Fibroblast of lung (primary cell): ENCODE data around the gene CRNN. TPM values are rescaled to one million over a fixed set of nuclear protein-coding genes. Genes with fewer than 3 reads are reported as not detected.
A peak's percentile ranks its signal among the peaks of the same experiment; 100 is the strongest.

ENCODE experiments used
- DNase-seq, 2 donors: peaks; one replicate each; pipeline versions ENCODE4 v3.0.0 to v3.0.0-alpha.2; 2010; ENCODE audit warnings: low read depth in 2 of 2
- H2AFZ ChIP-seq: 2 replicates; pipeline ENCODE4 v1.5.1; 2012; ENCODE audit warnings: low read length, control low read depth, inconsistent platforms
- H3K27ac ChIP-seq: 2 replicates; pipeline ENCODE4 v1.5.1; 2011; ENCODE audit warnings: low read length, control low read depth; ENCODE audit not compliant: insufficient read depth
- H3K27me3 ChIP-seq: 2 replicates; pipeline ENCODE4 v1.5.1; 2011; ENCODE audit warnings: mild to moderate bottlenecking, low read length; ENCODE audit not compliant: control insufficient read depth, insufficient read depth
- H3K36me3 ChIP-seq: 2 replicates; pipeline ENCODE4 v1.5.1; 2011; ENCODE audit warnings: low read length; ENCODE audit not compliant: control insufficient read depth, insufficient read depth
- H3K4me1 ChIP-seq: 2 replicates; pipeline ENCODE4 v1.5.1; 2011; ENCODE audit warnings: low read length; ENCODE audit not compliant: control insufficient read depth, insufficient read depth; ENCODE audit errors: extremely low read depth
- H3K4me2 ChIP-seq: 2 replicates; pipeline ENCODE4 v1.5.1; 2011; ENCODE audit warnings: low read length, control low read depth; ENCODE audit not compliant: insufficient read depth; ENCODE audit errors: extremely low read depth
- H3K4me3 ChIP-seq, 4 experiments: fragments of 200-600 bp in 1 of 4; sonication (generic) in 1 of 4; replicated peaks in 1 of 4; 2 replicates each; pipeline ENCODE4 v1.5.1; 2011 to 2016; ENCODE audit warnings: low read length in 4 of 4, low read depth in 3 of 4, mild to moderate bottlenecking in 3 of 4, control low read depth in 2 of 4, inconsistent platforms in 1 of 4, mixed read lengths in 1 of 4; ENCODE audit not compliant: insufficient read depth in 1 of 4; ENCODE audit errors: control extremely low read depth in 1 of 4
- H3K79me2 ChIP-seq: 2 replicates; pipeline ENCODE4 v1.5.1; 2012; ENCODE audit warnings: mild to moderate bottlenecking, low read length, inconsistent platforms; ENCODE audit not compliant: control insufficient read depth, insufficient read depth
- H3K9ac ChIP-seq: 2 replicates; pipeline ENCODE4 v1.5.1; 2011; ENCODE audit warnings: mild to moderate bottlenecking, low read length, control low read depth; ENCODE audit not compliant: insufficient read depth
- H3K9me3 ChIP-seq: 2 replicates; pipeline ENCODE4 v1.5.1; 2012; ENCODE audit warnings: low read depth, low read length; ENCODE audit not compliant: control insufficient read depth, insufficient read depth
- H4K20me1 ChIP-seq: 2 replicates; pipeline ENCODE4 v1.5.1; 2011; ENCODE audit warnings: low read length; ENCODE audit not compliant: control insufficient read depth, insufficient read depth; ENCODE audit errors: extremely low read depth
- CTCF ChIP-seq, 2 donors: IDR thresholded peaks in 1 of 2; conservative IDR thresholded peaks in 1 of 2; 1 replicate in 1 of 2; 2 replicates in 1 of 2; pipeline ENCODE4 v1.5.1; 2011 to 2012; ENCODE audit warnings: low read length in 2 of 2, control low read depth in 1 of 2, inconsistent platforms in 1 of 2, low read depth in 1 of 2, mild to moderate bottlenecking in 1 of 2
- EZH2 ChIP-seq: IDR thresholded peaks from 2 replicates; pipeline ENCODE4 v1.5.1; 2012; ENCODE audit warnings: low read length, control low read depth, mild to moderate bottlenecking; ENCODE audit errors: missing control alignments
- polyA minus RNA-seq: library from RNA; depleted of rRNA, polyadenylated mRNA; stranded (reverse); fragments of >200 nt; gene quantifications from 2 replicates; pipeline ENCODE4 v1.2.3, GENCODE V29; 2011; ENCODE audit warnings: low replicate concordance
- polyA plus RNA-seq, 2 donors: library from polyadenylated mRNA; depleted of rRNA in 1 of 2; stranded (reverse) in 1 of 2; unstranded in 1 of 2; fragments of >200 nt; gene quantifications; 2 replicates each; pipeline ENCODE4 v1.2.1, GENCODE V29; 2011 to 2012; ENCODE audit warnings: missing spikeins in 1 of 2
- total RNA-seq: library from RNA; depleted of rRNA; stranded (reverse); fragments of >200 nt; gene quantifications from 2 replicates; pipeline ENCODE4 v1.2.1, GENCODE V29; 2014

The CRNN gene
- total RNA-seq (not detected in 2 replicates), polyA plus RNA-seq (not detected in 2 replicates), polyA minus RNA-seq (not detected in 2 replicates)
- not detected in 2 replicates for polyA plus RNA-seq (2012)

GRCh38 chr1:152413909-152414308 lies at the start of gene CRNN:
Gene CRNN (minus strand): TSS chr1:152414263. CDS start chr1:152412233, 2,030 bp downstream.
- H3K36me3 ChIP-seq, result no peaks in the 10 kb centered on the region
- no peaks in the 10 kb centered on the region for H3K4me1 ChIP-seq
- H4K20me1 ChIP-seq, result no peaks in the 10 kb centered on the region
- TF ChIP-seq EZH2 (no peak), CTCF (conservative IDR thresholded peaks at IDR 0.05 in 1 of 2, IDR thresholded peaks at IDR 0.05 in 1 of 2; ENCODE audit: low read depth in 1 of 2, low read length in 2 of 2) (no peak)
- no peak within 1 kb of the TSS for H2AFZ ChIP-seq
- no peaks in the 10 kb centered on the region for H3K9me3 ChIP-seq
- no peak for DNase-seq
- H3K79me2 ChIP-seq, result no peaks in the 10 kb centered on the region
- H3K9ac ChIP-seq, result no peak within 1 kb of the TSS
- no peak within 1 kb of the TSS for H3K4me3 ChIP-seq
- H3K27ac ChIP-seq, result no peak within 1 kb of the TSS
- H3K4me2 ChIP-seq, result no peak within 1 kb of the TSS
- no peaks in the 10 kb centered on the region for H3K27me3 ChIP-seq

- no peaks in the 10 kb centered on the region for H3K79me2 ChIP-seq
- no peak overlapping the region for H3K27ac ChIP-seq
- no peak overlapping the region for H2AFZ ChIP-seq
- H3K4me3 ChIP-seq, result no peak overlapping the region
- H3K4me2 ChIP-seq, result no peak overlapping the region
- H4K20me1 ChIP-seq, result no peaks in the 10 kb centered on the region
- H3K4me1 ChIP-seq, result no peaks in the 10 kb centered on the region
- no peaks in the 10 kb centered on the region for H3K36me3 ChIP-seq
- no peaks in the 10 kb centered on the region for H3K9me3 ChIP-seq
- no peak for DNase-seq
- H3K27me3 ChIP-seq, result no peaks in the 10 kb centered on the region
- no peak overlapping the region for H3K9ac ChIP-seq
- TF ChIP-seq EZH2 (no peak), CTCF (conservative IDR thresholded peaks at IDR 0.05 in 1 of 2, IDR thresholded peaks at IDR 0.05 in 1 of 2; ENCODE audit: low read depth in 1 of 2, low read length in 2 of 2) (no peak)
Observed at GRCh38 chr1:152462636-152463035, 48.6 kb upstream of the CRNN start.

GRCh38 chr1:152461544-152461943 lies 47.5 kb upstream of the CRNN start:
- no peaks in the 10 kb centered on the region for H4K20me1 ChIP-seq
- no peaks in the 10 kb centered on the region for H3K36me3 ChIP-seq
- H3K9me3 ChIP-seq, result no peaks in the 10 kb centered on the region
- H3K4me1 ChIP-seq, result no peaks in the 10 kb centered on the region
- no peak overlapping the region for H3K4me3 ChIP-seq
- TF ChIP-seq CTCF (conservative IDR thresholded peaks at IDR 0.05 in 1 of 2, IDR thresholded peaks at IDR 0.05 in 1 of 2; ENCODE audit: low read depth in 1 of 2, low read length in 2 of 2) (peak; percentile 56), EZH2 (no peak)
- H3K27me3 ChIP-seq, result no peaks in the 10 kb centered on the region
- DNase-seq, result peak; percentile 36 to 46
- H3K9ac ChIP-seq, result no peak overlapping the region
- no peaks in the 10 kb centered on the region for H3K79me2 ChIP-seq
- H2AFZ ChIP-seq, result no peak overlapping the region
- H3K4me2 ChIP-seq, result no peak overlapping the region
- no peak overlapping the region for H3K27ac ChIP-seq
